H9 (cell line): ENCODE results near the gene TRAPPC2L. TPM values are rescaled to one million over a fixed set of nuclear protein-coding genes. Genes with fewer than 3 reads are reported as not detected.

Experiments
- DNase-seq: peaks from one replicate; pipeline ENCODE4 v3.0.0-alpha.2; 2017
- H2AFZ ChIP-seq: one replicate; pipeline ENCODE4 v1.6.1; 2013; ENCODE audit warnings: mild to moderate bottlenecking, low read length, control low read depth, moderate library complexity
- H2AK5ac ChIP-seq: 2 replicates; pipeline ENCODE4 v1.6.1; 2013; ENCODE audit warnings: low read length, control low read depth, mixed read lengths; ENCODE audit not compliant: insufficient read length
- H2BK120ac ChIP-seq: one replicate; pipeline ENCODE4 v1.6.1; 2013; ENCODE audit warnings: low read depth, mild to moderate bottlenecking, low read length, control low read depth, inconsistent platforms; ENCODE audit not compliant: poor library complexity, severe bottlenecking
- H2BK12ac ChIP-seq: 2 replicates; pipeline ENCODE4 v1.6.1; 2013; ENCODE audit warnings: low read length, control low read depth, mixed read lengths, low read depth; ENCODE audit not compliant: insufficient read length
- H2BK15ac ChIP-seq: 2 replicates; pipeline ENCODE4 v1.6.1; 2013; ENCODE audit warnings: low read depth, low read length, control low read depth
- H2BK20ac ChIP-seq: one replicate; pipeline ENCODE4 v1.6.1; 2013; ENCODE audit warnings: low read depth, mild to moderate bottlenecking, low read length, control low read depth, inconsistent platforms; ENCODE audit not compliant: poor library complexity, severe bottlenecking
- H2BK5ac ChIP-seq: 2 replicates; pipeline ENCODE4 v1.6.1; 2013; ENCODE audit warnings: low read length, control low read depth, mixed read lengths; ENCODE audit not compliant: insufficient read length
- H3K14ac ChIP-seq: 2 replicates; pipeline ENCODE4 v1.6.1; 2013; ENCODE audit warnings: low read length, control low read depth; ENCODE audit not compliant: insufficient read depth
- H3K18ac ChIP-seq: 2 replicates; pipeline ENCODE4 v1.6.1; 2013; ENCODE audit warnings: low read depth, mild to moderate bottlenecking, mixed read lengths, low read length, control low read depth; ENCODE audit not compliant: insufficient read length
- H3K23ac ChIP-seq: 2 replicates; pipeline ENCODE4 v1.6.1; 2013; ENCODE audit warnings: low read length, control low read depth, mixed read lengths, low read depth; ENCODE audit not compliant: insufficient read length
- H3K23me2 ChIP-seq: 2 replicates; pipeline ENCODE4 v1.6.1; 2013; ENCODE audit warnings: low read depth, mild to moderate bottlenecking, mixed read lengths, low read length, control low read depth; ENCODE audit not compliant: insufficient read length, poor library complexity, severe bottlenecking
- H3K27ac ChIP-seq: 2 replicates; pipeline ENCODE4 v1.5.1; 2013; ENCODE audit warnings: low read length, control low read depth, mixed read lengths, low read depth; ENCODE audit not compliant: insufficient read length
- H3K27me3 ChIP-seq: 2 replicates; pipeline ENCODE4 v1.6.1; 2013; ENCODE audit warnings: low read length, control low read depth, inconsistent platforms; ENCODE audit not compliant: insufficient read depth
- H3K4ac ChIP-seq: 2 replicates; pipeline ENCODE4 v1.6.1; 2013; ENCODE audit warnings: low read depth, mild to moderate bottlenecking, control low read depth, inconsistent platforms, low read length, moderate library complexity
- H3K4me1 ChIP-seq: 2 replicates; pipeline ENCODE4 v1.6.1; 2013; ENCODE audit warnings: low read length, control low read depth, inconsistent platforms; ENCODE audit not compliant: insufficient read depth
- H3K4me2 ChIP-seq: 2 replicates; pipeline ENCODE4 v1.6.1; 2013; ENCODE audit warnings: low read length, control low read depth, mixed read lengths; ENCODE audit not compliant: insufficient read length, insufficient read depth
- H3K56ac ChIP-seq: 2 replicates; pipeline ENCODE4 v1.6.1; 2013; ENCODE audit warnings: low read depth, mild to moderate bottlenecking, mixed read lengths, low read length, control low read depth; ENCODE audit not compliant: insufficient read length
- H3K79me1 ChIP-seq: 2 replicates; pipeline ENCODE4 v1.6.1; 2013; ENCODE audit warnings: low read depth, mild to moderate bottlenecking, moderate library complexity, low read length, control low read depth, inconsistent platforms; ENCODE audit not compliant: insufficient read depth, poor library complexity, severe bottlenecking
- H3K79me2 ChIP-seq: 2 replicates; pipeline ENCODE4 v1.6.1; 2013; ENCODE audit warnings: low read length, control low read depth, inconsistent platforms; ENCODE audit not compliant: insufficient read depth
- H3K9ac ChIP-seq: 2 replicates; pipeline ENCODE4 v1.6.1; 2013; ENCODE audit warnings: low read length, control low read depth, mixed read lengths; ENCODE audit not compliant: insufficient read length; ENCODE audit errors: extremely low read depth
- H3K9me3 ChIP-seq: one replicate; pipeline ENCODE4 v1.6.1; 2013; ENCODE audit warnings: low read depth, low read length, inconsistent platforms; ENCODE audit not compliant: control insufficient read depth
- H3T11ph ChIP-seq: one replicate; pipeline ENCODE4 v1.6.1; 2013; ENCODE audit warnings: mild to moderate bottlenecking, low read length, control low read depth, inconsistent platforms
- H4K20me1 ChIP-seq: one replicate; pipeline ENCODE4 v1.6.1; 2013; ENCODE audit not compliant: control insufficient read depth, insufficient read length, insufficient read depth
- H4K5ac ChIP-seq: 2 replicates; pipeline ENCODE4 v1.6.1; 2013; ENCODE audit warnings: low read depth, mild to moderate bottlenecking, mixed read lengths, low read length, control low read depth; ENCODE audit not compliant: insufficient read length
- H4K8ac ChIP-seq: replicated peaks from 2 replicates; pipeline ENCODE4 v1.6.1; 2013; ENCODE audit warnings: low read length, control low read depth, mixed read lengths, low read depth; ENCODE audit not compliant: insufficient read length
- H4K91ac ChIP-seq: 2 replicates; pipeline ENCODE4 v1.6.1; 2013; ENCODE audit warnings: low read depth, mild to moderate bottlenecking, moderate library complexity, mixed read lengths, low read length, control low read depth; ENCODE audit not compliant: insufficient read length
- H3K27ac Mint-ChIP-seq, 3 experiments: 2 replicates in 2 of 3; 3 replicates in 1 of 3; pipeline ENCODE4 v1.8.0; 2020 to 2021; ENCODE audit warnings: mixed read lengths in 3 of 3, mild to moderate bottlenecking in 1 of 3, moderate library complexity in 1 of 3
- H3K27me3 Mint-ChIP-seq: 2 replicates; pipeline ENCODE4 v1.8.0; 2021; ENCODE audit warnings: low read depth, mild to moderate bottlenecking, moderate library complexity, mixed read lengths
- H3K36me3 Mint-ChIP-seq, 3 experiments: 2 replicates in 2 of 3; 3 replicates in 1 of 3; pipeline ENCODE4 v1.8.0; 2020 to 2021; ENCODE audit warnings: low read depth in 3 of 3, mixed read lengths in 3 of 3; ENCODE audit not compliant: insufficient read depth in 1 of 3
- H3K4me1 Mint-ChIP-seq, 2 experiments: 2 replicates each; pipeline ENCODE4 v1.8.0; 2020; ENCODE audit warnings: mixed read lengths in 2 of 2
- H3K4me3 Mint-ChIP-seq, 2 experiments: 2 replicates in 1 of 2; 3 replicates in 1 of 2; pipeline ENCODE4 v1.8.0; 2020 to 2021; ENCODE audit warnings: mild to moderate bottlenecking in 2 of 2, mixed read lengths in 2 of 2, moderate library complexity in 1 of 2
- H3K9me3 Mint-ChIP-seq, 2 experiments: 2 replicates in 1 of 2; 3 replicates in 1 of 2; pipeline ENCODE4 v1.8.0; 2020; ENCODE audit warnings: mild to moderate bottlenecking in 2 of 2, mixed read lengths in 2 of 2, moderate library complexity in 1 of 2
- WGBS: extraction: QIAGEN DNeasy Blood & Tissue Kit; methylation state at CpG from one replicate; pipeline ENCODE4 v1.1.7; 2013; ENCODE audit warnings: missing lambda C conversion rate, low lambda C conversion rate, mixed read lengths; ENCODE audit not compliant: insufficient read length; ENCODE audit errors: extremely low coverage; 5-methylcytosine and 5-hydroxymethylcytosine counted together
- total RNA-seq: library from RNA; stranded (reverse); gene quantifications from 2 replicates; pipeline ENCODE4 v1.2.1, GENCODE V29; 2021
- TF ChIP-seq, protein P1 (sequence below): fragments of 200-600 bp; sonication (generic); conservative IDR thresholded peaks from 3 replicates; pipeline ENCODE4 v1.8.0; 2021; ENCODE audit warnings: antibody characterized with exemption, mild to moderate bottlenecking

The TRAPPC2L gene
- total RNA-seq, 1 experiment from 2014 or later, result 90.3 TPM

- Histone ChIP-seq H3K9me3 (no peaks in the 10 kb centered on the region), H4K8ac (no peak overlapping the region), H3K79me2 (no peaks in the 10 kb centered on the region), H3K27ac (no peak overlapping the region), H3K27me3 (no peaks in the 10 kb centered on the region), H3K9ac (no peak overlapping the region), H4K5ac (no peak overlapping the region), H3K23ac (no peak overlapping the region), H3K79me1 (no peaks in the 10 kb centered on the region), H2BK12ac (no peak overlapping the region), H3K4me1 (no peaks in the 10 kb centered on the region), H3T11ph (no peak overlapping the region), H3K56ac (no peak overlapping the region), H2AFZ (no peak overlapping the region), H3K18ac (no peak overlapping the region), H2BK15ac (no peak overlapping the region), H4K20me1 (no peaks in the 10 kb centered on the region), H2BK5ac (no peak overlapping the region), H3K14ac (no peak overlapping the region), H3K4me2 (no peak overlapping the region), H2AK5ac (no peak overlapping the region), H2BK20ac (no peak overlapping the region), H3K4ac (no peak overlapping the region), H2BK120ac (no peak overlapping the region), H4K91ac (no peak overlapping the region), H3K23me2 (peaks cover 5% of the 10 kb centered on the region)
- no peak overlapping the region for H3K27ac Mint-ChIP-seq
- no CpG with 5 or more reads among the region's 19 CpGs for WGBS
- no peak for DNase-seq
- no peaks in the 10 kb centered on the region; a peak in 1 of 5 replicates for H3K9me3 Mint-ChIP-seq
- no peak overlapping the region for H3K4me3 Mint-ChIP-seq
- peaks cover 4 to 6% of the 10 kb centered on the region in 2 experiments for H3K4me1 Mint-ChIP-seq
- peaks cover 19 to 29% (median 22%) of the 10 kb centered on the region in 3 experiments for H3K36me3 Mint-ChIP-seq
- H3K27me3 Mint-ChIP-seq, result no peaks in the 10 kb centered on the region
- TF ChIP-seq, protein P1, sequence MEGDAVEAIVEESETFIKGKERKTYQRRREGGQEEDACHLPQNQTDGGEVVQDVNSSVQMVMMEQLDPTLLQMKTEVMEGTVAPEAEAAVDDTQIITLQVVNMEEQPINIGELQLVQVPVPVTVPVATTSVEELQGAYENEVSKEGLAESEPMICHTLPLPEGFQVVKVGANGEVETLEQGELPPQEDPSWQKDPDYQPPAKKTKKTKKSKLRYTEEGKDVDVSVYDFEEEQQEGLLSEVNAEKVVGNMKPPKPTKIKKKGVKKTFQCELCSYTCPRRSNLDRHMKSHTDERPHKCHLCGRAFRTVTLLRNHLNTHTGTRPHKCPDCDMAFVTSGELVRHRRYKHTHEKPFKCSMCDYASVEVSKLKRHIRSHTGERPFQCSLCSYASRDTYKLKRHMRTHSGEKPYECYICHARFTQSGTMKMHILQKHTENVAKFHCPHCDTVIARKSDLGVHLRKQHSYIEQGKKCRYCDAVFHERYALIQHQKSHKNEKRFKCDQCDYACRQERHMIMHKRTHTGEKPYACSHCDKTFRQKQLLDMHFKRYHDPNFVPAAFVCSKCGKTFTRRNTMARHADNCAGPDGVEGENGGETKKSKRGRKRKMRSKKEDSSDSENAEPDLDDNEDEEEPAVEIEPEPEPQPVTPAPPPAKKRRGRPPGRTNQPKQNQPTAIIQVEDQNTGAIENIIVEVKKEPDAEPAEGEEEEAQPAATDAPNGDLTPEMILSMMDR, result no peak
These were observed 4.4 kb downstream of the TRAPPC2L start for GRCh38 chr16:88861359-88861758.
